HL-60 (cell line): Measurements from ENCODE around the gene PELI2.

Experiments used
- DNase-seq, 2 experiments: peaks; one replicate each; pipeline ENCODE4 v3.0.0-alpha.2; 2010 to 2020; ENCODE audit warnings: low read depth in 1 of 2, low spot score in 1 of 2
- H3K27ac ChIP-seq: fragments of 250-450 bp; sonication (Bioruptor Pico); replicated peaks from 2 replicates; pipeline ENCODE4 v1.5.1; 2020; ENCODE audit warnings: mild to moderate bottlenecking, moderate library complexity
- H3K27me3 ChIP-seq: fragments of 250-450 bp; sonication (Bioruptor Pico); 2 replicates; pipeline ENCODE4 v1.5.1; 2021; ENCODE audit warnings: mild to moderate bottlenecking, moderate library complexity; ENCODE audit not compliant: insufficient read depth, poor library complexity, severe bottlenecking
- H3K4me3 ChIP-seq: replicated peaks from 2 replicates; pipeline ENCODE4 v1.5.1; 2011; ENCODE audit warnings: mild to moderate bottlenecking, control low read depth, low read length; ENCODE audit not compliant: insufficient read depth
- CTCF ChIP-seq: IDR thresholded peaks from one replicate; pipeline ENCODE4 v1.5.1; 2011; ENCODE audit warnings: low read length, control low read depth, inconsistent platforms; ENCODE audit not compliant: insufficient read depth
- GABPA ChIP-seq: IDR thresholded peaks from 2 replicates; pipeline ENCODE4 v1.6.1; 2012; ENCODE audit warnings: low read depth
- POLR2AphosphoS5 ChIP-seq: IDR thresholded peaks from 2 replicates; pipeline ENCODE4 v1.6.1; 2012; ENCODE audit warnings: low read depth
- SPI1 ChIP-seq: IDR thresholded peaks from 2 replicates; pipeline ENCODE4 v1.6.1; 2012; ENCODE audit warnings: low read depth, mild to moderate bottlenecking, borderline replicate concordance
- TF ChIP-seq, protein P1 (sequence below): IDR thresholded peaks from 2 replicates; pipeline ENCODE4 v1.6.1; 2012; ENCODE audit warnings: low read depth; ENCODE audit not compliant: insufficient replicate concordance

The PELI2 gene

DNA sequence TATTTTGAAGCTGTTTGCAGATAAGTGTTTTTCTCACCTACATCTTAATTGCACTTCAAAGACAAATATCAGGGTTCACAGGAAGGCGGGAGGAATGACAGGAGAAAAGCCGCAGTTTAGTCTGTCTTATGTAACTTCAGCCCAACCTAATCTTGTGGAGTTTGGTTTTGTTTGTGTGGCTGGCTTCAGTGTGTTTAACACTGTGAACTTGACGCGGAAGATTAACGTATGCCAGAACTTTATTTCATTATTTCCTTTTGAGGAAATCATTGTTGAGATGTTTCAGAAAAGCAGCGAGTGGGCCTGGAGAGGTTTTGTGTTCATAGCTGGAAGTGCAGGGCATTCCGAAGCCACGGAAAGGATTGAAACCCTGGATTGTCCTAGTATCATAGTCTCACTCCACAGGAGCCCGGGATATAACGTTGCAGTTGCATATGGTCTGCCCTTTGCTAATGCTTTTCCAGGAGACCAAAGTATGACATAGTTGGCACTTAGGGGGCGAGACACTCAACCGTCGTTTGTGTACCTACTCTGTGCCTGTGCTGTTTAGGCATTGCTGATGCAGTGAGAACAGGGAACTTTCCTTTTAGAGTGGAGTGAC is 2.0 kb downstream of the PELI2 start:
- Histone ChIP-seq H3K4me3 (peak overlapping the region; percentile 69), H3K27ac (peak overlapping the region; percentile 72), H3K27me3 (no peaks in the 10 kb centered on the region)
- no peak for TF ChIP-seq POLR2AphosphoS5
- TF ChIP-seq SPI1: no peak
- TF ChIP-seq CTCF: no peak
- TF ChIP-seq GABPA: no peak
- TF ChIP-seq, protein P1, sequence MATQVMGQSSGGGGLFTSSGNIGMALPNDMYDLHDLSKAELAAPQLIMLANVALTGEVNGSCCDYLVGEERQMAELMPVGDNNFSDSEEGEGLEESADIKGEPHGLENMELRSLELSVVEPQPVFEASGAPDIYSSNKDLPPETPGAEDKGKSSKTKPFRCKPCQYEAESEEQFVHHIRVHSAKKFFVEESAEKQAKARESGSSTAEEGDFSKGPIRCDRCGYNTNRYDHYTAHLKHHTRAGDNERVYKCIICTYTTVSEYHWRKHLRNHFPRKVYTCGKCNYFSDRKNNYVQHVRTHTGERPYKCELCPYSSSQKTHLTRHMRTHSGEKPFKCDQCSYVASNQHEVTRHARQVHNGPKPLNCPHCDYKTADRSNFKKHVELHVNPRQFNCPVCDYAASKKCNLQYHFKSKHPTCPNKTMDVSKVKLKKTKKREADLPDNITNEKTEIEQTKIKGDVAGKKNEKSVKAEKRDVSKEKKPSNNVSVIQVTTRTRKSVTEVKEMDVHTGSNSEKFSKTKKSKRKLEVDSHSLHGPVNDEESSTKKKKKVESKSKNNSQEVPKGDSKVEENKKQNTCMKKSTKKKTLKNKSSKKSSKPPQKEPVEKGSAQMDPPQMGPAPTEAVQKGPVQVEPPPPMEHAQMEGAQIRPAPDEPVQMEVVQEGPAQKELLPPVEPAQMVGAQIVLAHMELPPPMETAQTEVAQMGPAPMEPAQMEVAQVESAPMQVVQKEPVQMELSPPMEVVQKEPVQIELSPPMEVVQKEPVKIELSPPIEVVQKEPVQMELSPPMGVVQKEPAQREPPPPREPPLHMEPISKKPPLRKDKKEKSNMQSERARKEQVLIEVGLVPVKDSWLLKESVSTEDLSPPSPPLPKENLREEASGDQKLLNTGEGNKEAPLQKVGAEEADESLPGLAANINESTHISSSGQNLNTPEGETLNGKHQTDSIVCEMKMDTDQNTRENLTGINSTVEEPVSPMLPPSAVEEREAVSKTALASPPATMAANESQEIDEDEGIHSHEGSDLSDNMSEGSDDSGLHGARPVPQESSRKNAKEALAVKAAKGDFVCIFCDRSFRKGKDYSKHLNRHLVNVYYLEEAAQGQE: no peak
- DNase-seq: peak in 1 of 2 experiments; percentile 25

- DNase-seq: no peak
- Histone ChIP-seq H3K27me3 (no peaks in the 10 kb centered on the region), H3K27ac (no peak overlapping the region), H3K4me3 (no peak overlapping the region)
- TF ChIP-seq SPI1 (no peak), GABPA (no peak), POLR2AphosphoS5 (no peak), CTCF (no peak)
- TF ChIP-seq, protein P1: no peak
Measured at GRCh38 chr14:56121816-56122215, 3.6 kb downstream of the PELI2 start.

- no peak overlapping the region for H3K4me3 ChIP-seq
- no peaks in the 10 kb centered on the region for H3K27me3 ChIP-seq
- no peak for DNase-seq
- TF ChIP-seq GABPA (no peak), CTCF (no peak), SPI1 (no peak), POLR2AphosphoS5 (no peak)
- TF ChIP-seq, protein P1: no peak
- H3K27ac ChIP-seq: no peak overlapping the region
Measured at GRCh38 chr14:56122301-56122700, 4.1 kb downstream of the PELI2 start.
